Measurements from ENCODE around the gene NEK2.

GRCh38 chr1:211635597-211636205, 39.7 kb downstream of the NEK2 start:
- TF ChIP-seq CTCF (IDR thresholded peaks at IDR 0.05; ENCODE audit: poor library complexity) (no peak), EZH2phosphoT487 (IDR thresholded peaks at IDR 0.05; ENCODE audit: low read depth, severe bottlenecking, unreplicated experiment) (no peak), EZH2 (IDR thresholded peaks at IDR 0.05; ENCODE audit: borderline replicate concordance) (no peak)
